ENCODE measurements around the gene ADGRV1.

DNA sequence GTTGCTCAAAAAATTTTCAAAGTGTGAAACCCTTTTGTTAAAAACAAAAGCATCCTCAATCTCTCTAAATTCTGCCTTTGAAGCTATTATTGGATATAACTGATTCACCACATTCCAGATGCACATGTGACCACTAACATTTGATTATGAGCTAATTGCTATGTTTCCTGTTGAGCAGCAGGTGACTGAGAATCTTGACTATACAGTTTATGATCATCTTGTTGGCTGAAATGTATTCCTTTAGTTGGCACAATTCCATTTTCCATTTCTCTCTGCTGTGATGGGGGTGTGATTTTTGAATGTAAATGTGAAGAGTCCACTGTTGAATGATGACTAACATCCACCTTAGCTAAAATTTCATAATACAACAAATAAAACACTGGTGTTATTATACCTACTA lies 39.9 kb upstream of the ADGRV1 start:
- TF ChIP-seq, protein P1, sequence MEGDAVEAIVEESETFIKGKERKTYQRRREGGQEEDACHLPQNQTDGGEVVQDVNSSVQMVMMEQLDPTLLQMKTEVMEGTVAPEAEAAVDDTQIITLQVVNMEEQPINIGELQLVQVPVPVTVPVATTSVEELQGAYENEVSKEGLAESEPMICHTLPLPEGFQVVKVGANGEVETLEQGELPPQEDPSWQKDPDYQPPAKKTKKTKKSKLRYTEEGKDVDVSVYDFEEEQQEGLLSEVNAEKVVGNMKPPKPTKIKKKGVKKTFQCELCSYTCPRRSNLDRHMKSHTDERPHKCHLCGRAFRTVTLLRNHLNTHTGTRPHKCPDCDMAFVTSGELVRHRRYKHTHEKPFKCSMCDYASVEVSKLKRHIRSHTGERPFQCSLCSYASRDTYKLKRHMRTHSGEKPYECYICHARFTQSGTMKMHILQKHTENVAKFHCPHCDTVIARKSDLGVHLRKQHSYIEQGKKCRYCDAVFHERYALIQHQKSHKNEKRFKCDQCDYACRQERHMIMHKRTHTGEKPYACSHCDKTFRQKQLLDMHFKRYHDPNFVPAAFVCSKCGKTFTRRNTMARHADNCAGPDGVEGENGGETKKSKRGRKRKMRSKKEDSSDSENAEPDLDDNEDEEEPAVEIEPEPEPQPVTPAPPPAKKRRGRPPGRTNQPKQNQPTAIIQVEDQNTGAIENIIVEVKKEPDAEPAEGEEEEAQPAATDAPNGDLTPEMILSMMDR (IDR thresholded peaks at IDR 0.05; ENCODE audit: insufficient read depth, low read length, poor library complexity, severe bottlenecking), result no peak
- TF ChIP-seq EZH2phosphoT487 (conservative IDR thresholded peaks at IDR 0.05; ENCODE audit: low read length), result no peak

All from SU-DHL-6 (cell line).